Common myeloid progenitor, CD34-positive (primary cell): ENCODE measurements around the gene PDE10A.

ENCODE experiments used
- CTCF ChIA-PET: fragments of 350-600 bp; sonication (Branson Sonifier 250); formaldehyde crosslinking; loops from one replicate; lab custom pipeline; 2021; ENCODE audit warnings: antibody characterized with exemption; lab: Charles Lee
- POLR2A ChIA-PET: fragments of 350-600 bp; sonication (Branson Sonifier 250); formaldehyde crosslinking; loops from one replicate; lab custom pipeline; 2021; ENCODE audit warnings: antibody characterized with exemption; lab: Charles Lee
- DNase-seq, 3 donors: peaks; one replicate each; pipeline versions ENCODE4 v3.0.0 to v3.0.0-alpha.2; 2013
- H3K27ac ChIP-seq, 2 experiments: 1 replicate in 1 of 2; 2 replicates in 1 of 2; pipeline ENCODE4 v1.7.0; 2013; ENCODE audit warnings: inconsistent platforms in 2 of 2, low read length in 2 of 2, mild to moderate bottlenecking in 2 of 2, low read depth in 1 of 2, moderate library complexity in 1 of 2; ENCODE audit not compliant: severe bottlenecking in 2 of 2, insufficient read depth in 1 of 2, poor library complexity in 1 of 2
- H3K27me3 ChIP-seq, 5 experiments: replicated peaks in 2 of 5; 1 replicate in 3 of 5; 2 replicates in 2 of 5; pipeline versions ENCODE4 v1.6.1 to v1.7.0; 2013; ENCODE audit warnings: low read length in 4 of 5, mild to moderate bottlenecking in 2 of 5, moderate library complexity in 2 of 5, inconsistent platforms in 1 of 5; ENCODE audit not compliant: insufficient read depth in 5 of 5, control insufficient read depth in 4 of 5
- H3K36me3 ChIP-seq, 4 experiments: 1 replicate in 2 of 4; 2 replicates in 2 of 4; pipeline versions ENCODE4 v1.6.1 to v1.7.0; 2013; ENCODE audit warnings: low read length in 3 of 4, control low read depth in 1 of 4, mild to moderate bottlenecking in 1 of 4; ENCODE audit not compliant: control insufficient read depth in 4 of 4, insufficient read depth in 4 of 4
- H3K4me1 ChIP-seq, 4 experiments: 1 replicate in 3 of 4; 2 replicates in 1 of 4; pipeline versions ENCODE4 v1.6.1 to v1.7.1; 2013; ENCODE audit warnings: low read length in 3 of 4, mild to moderate bottlenecking in 3 of 4, control low read depth in 1 of 4, inconsistent platforms in 1 of 4, moderate library complexity in 1 of 4; ENCODE audit not compliant: control insufficient read depth in 4 of 4, insufficient read depth in 4 of 4; ENCODE audit errors: control extremely low read depth in 1 of 4
- H3K4me3 ChIP-seq, 7 experiments: 1 replicate in 4 of 7; 2 replicates in 3 of 7; pipeline versions ENCODE4 v1.5.1 to v1.7.0; 2013; ENCODE audit warnings: mild to moderate bottlenecking in 7 of 7, low read length in 6 of 7, moderate library complexity in 6 of 7, inconsistent platforms in 2 of 7, low read depth in 2 of 7, control low read depth in 1 of 7; ENCODE audit not compliant: insufficient read depth in 4 of 7, control insufficient read depth in 1 of 7; ENCODE audit errors: extremely low read depth in 1 of 7
- H3K9me3 ChIP-seq, 5 experiments: 1 replicate in 4 of 5; 2 replicates in 1 of 5; pipeline versions ENCODE4 v1.6.1 to v1.7.1; 2013; ENCODE audit warnings: low read length in 4 of 5, mild to moderate bottlenecking in 2 of 5, inconsistent platforms in 1 of 5, low read depth in 1 of 5, moderate library complexity in 1 of 5; ENCODE audit not compliant: control insufficient read depth in 4 of 5, insufficient read depth in 2 of 5; ENCODE audit errors: control extremely low read depth in 1 of 5
- WGBS: methylation state at CpG from one replicate; pipeline ENCODE4 v1.1.5; 2013; ENCODE audit not compliant: insufficient coverage; 5-methylcytosine and 5-hydroxymethylcytosine counted together

Gene PDE10A

GRCh38 chr6:165661664-165662025 is 1.4 kb downstream of the PDE10A start:
- H3K4me1 ChIP-seq: peaks cover 0 to 38% (median 31%) of the 10 kb centered on the region in 4 experiments
- ChIA-PET POLR2A (no interaction called here), CTCF (no interaction called here)
- H3K36me3 ChIP-seq: no peaks in the 10 kb centered on the region
- peaks cover 21 to 94% (median 46%) of the 10 kb centered on the region in 5 experiments for H3K27me3 ChIP-seq
- peak overlapping the region in 4 of 7 experiments; percentile 39 to 62 (median 52) for H3K4me3 ChIP-seq
- DNase-seq: no peak
- no peak overlapping the region for H3K27ac ChIP-seq
- H3K9me3 ChIP-seq: no peaks in the 10 kb centered on the region
- 0% methylated on average over 29 of the region's 36 CpGs for WGBS

- peaks cover 0 to 38% (median 31%) of the 10 kb centered on the region in 4 experiments for H3K4me1 ChIP-seq
- DNase-seq: peak in 1 of 3 donors; percentile 26
- peak overlapping the region in 5 of 7 experiments; percentile 19 to 62 (median 53) for H3K4me3 ChIP-seq
- H3K27ac ChIP-seq: no peak overlapping the region
- CTCF ChIA-PET: no interaction called here
- 1% methylated on average over 40 of the region's 69 CpGs for WGBS
- no peaks in the 10 kb centered on the region for H3K9me3 ChIP-seq
- H3K36me3 ChIP-seq: no peaks in the 10 kb centered on the region
- POLR2A ChIA-PET: no interaction called here
- H3K27me3 ChIP-seq: peaks cover 17 to 94% (median 44%) of the 10 kb centered on the region in 5 experiments
These were observed 2.0 kb downstream of the PDE10A start for GRCh38 chr6:165660857-165661663.

DNA sequence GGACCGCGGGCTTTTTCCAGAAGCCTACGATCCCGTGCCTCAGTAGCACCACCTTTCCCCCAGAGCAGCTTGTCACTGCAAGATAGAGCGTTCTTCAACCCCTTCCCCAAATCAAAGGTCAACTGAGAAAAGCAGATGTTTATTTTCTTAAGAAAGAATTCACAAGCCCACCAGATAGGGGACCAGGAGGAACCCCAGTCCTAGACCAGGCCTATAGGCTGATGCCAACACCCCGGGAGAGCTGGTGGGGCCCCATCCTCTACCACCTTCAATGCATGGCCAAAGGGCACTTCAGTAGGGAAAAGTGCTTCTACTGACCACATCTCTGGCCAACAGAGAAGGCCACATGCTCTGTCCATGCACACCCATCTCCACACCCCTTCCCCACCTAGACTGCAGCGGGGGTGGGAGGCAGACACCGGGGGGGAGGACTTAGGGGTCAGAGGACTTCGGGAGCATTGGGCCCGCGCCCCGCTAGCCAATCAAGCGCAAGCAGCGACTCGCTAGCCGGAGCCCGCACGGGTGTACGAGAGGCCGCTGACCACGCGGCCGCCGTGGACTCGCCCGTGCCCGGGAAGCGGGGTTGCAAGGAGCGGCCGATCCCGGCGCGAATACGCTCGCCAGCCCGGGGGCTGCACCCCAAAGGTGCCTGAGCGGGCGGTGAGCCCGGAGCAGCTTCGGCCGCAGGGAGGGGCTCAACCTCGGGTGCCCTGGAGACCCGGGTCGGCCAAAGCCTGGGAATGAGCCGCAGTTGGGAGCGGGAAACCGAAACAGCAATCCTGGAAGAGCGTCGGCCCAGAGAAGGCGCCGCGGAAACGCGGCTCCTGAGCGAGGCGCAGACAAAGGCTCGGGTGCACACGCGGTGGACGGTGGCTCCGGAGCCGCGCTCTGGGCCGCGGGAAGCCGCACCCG is 2.8 kb downstream of the PDE10A start:
- no peak for DNase-seq
- 7% methylated on average over 62 of the region's 67 CpGs for WGBS
- Histone ChIP-seq H3K27ac (no peak overlapping the region), H3K9me3 (no peaks in the 10 kb centered on the region), H3K36me3 (no peaks in the 10 kb centered on the region), H3K27me3 (peaks cover 9 to 94% (median 43%) of the 10 kb centered on the region in 5 experiments), H3K4me1 (peaks cover 0 to 38% (median 31%) of the 10 kb centered on the region in 4 experiments), H3K4me3 (peak overlapping the region in 5 of 7 experiments; percentile 9 to 62 (median 39))
- ChIA-PET POLR2A (no interaction called here), CTCF (interaction anchor here (1.1 kb wide), 1 partner anchor 22 kb away, joined by 3 read pairs; no protein-coding TSS in a partner anchor)

- Histone ChIP-seq H3K4me1 (peaks cover 0 to 31% (median 25%) of the 10 kb centered on the region in 4 experiments), H3K4me3 (no peak overlapping the region), H3K36me3 (no peaks in the 10 kb centered on the region), H3K27me3 (peaks cover 4 to 89% (median 31%) of the 10 kb centered on the region in 5 experiments), H3K27ac (no peak overlapping the region), H3K9me3 (no peaks in the 10 kb centered on the region)
- CTCF ChIA-PET: interaction anchor here (1.1 kb wide), 1 partner anchor 20 kb away, joined by 3 read pairs; no protein-coding TSS in a partner anchor
- DNase-seq: no peak
- WGBS: 94% methylated on average over 12 of the region's 13 CpGs
- POLR2A ChIA-PET: no interaction called here
These were observed 4.5 kb downstream of the PDE10A start for GRCh38 chr6:165658395-165659058.

GRCh38 chr6:165657325-165657680 is 5.7 kb downstream of the PDE10A start:
- H3K27ac ChIP-seq: no peak overlapping the region
- ChIA-PET CTCF (no interaction called here), POLR2A (no interaction called here)
- H3K4me1 ChIP-seq: peaks cover 0 to 22% (median 17%) of the 10 kb centered on the region in 4 experiments
- no peak overlapping the region for H3K4me3 ChIP-seq
- H3K27me3 ChIP-seq: peaks cover 4 to 85% (median 28%) of the 10 kb centered on the region in 5 experiments
- H3K36me3 ChIP-seq: no peaks in the 10 kb centered on the region
- DNase-seq: no peak
- WGBS: 96% methylated on average over 4 of the region's 5 CpGs
- H3K9me3 ChIP-seq: no peaks in the 10 kb centered on the region

- Histone ChIP-seq H3K27ac (no peak overlapping the region), H3K36me3 (no peaks in the 10 kb centered on the region), H3K9me3 (no peaks in the 10 kb centered on the region), H3K4me3 (no peak overlapping the region), H3K27me3 (peaks cover 4 to 83% (median 28%) of the 10 kb centered on the region in 5 experiments), H3K4me1 (peaks cover 0 to 20% (median 15%) of the 10 kb centered on the region in 4 experiments)
- ChIA-PET POLR2A (no interaction called here), CTCF (no interaction called here)
- DNase-seq: no peak
- WGBS: 100% methylated on average over 8 of the region's 8 CpGs
These were observed 6.3 kb downstream of the PDE10A start for GRCh38 chr6:165656581-165657324.
